ENCODE results near the gene GRIK3.

The GRIK3 gene

GRCh38 chr1:37015713-37016112, 18.6 kb downstream of the GRIK3 start:
- TF ChIP-seq GATA1 (IDR thresholded peaks at IDR 0.05; ENCODE audit: low read depth, low read length) (no peak), POLR2A (IDR thresholded peaks at IDR 0.05; ENCODE audit: low read length) (no peak)
- DNase-seq: no peak

DNA sequence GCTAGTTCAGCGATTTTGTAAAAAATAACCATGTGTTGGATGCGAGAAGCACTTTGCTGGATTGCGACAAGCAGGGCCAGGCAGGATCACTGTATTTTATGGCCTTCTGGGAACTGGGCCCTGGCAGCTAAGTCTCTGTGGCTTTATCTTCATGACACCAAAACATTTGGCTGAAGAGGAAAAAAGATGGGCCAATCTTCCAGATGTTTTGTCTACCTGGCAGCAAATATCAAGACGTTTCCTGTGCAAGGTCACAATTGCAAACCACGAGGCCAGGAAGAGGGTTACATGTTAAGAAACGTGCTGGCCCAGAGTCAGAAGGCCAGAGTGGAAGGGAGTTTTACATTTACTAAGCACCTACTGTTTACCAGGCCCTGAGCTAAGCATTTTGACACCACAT, 22.1 kb downstream of the GRIK3 start:
- DNase-seq: no peak
- no peak for TF ChIP-seq POLR2A (IDR thresholded peaks at IDR 0.05; ENCODE audit: low read length)
- TF ChIP-seq GATA1 (IDR thresholded peaks at IDR 0.05; ENCODE audit: low read depth, low read length): no peak

DNA sequence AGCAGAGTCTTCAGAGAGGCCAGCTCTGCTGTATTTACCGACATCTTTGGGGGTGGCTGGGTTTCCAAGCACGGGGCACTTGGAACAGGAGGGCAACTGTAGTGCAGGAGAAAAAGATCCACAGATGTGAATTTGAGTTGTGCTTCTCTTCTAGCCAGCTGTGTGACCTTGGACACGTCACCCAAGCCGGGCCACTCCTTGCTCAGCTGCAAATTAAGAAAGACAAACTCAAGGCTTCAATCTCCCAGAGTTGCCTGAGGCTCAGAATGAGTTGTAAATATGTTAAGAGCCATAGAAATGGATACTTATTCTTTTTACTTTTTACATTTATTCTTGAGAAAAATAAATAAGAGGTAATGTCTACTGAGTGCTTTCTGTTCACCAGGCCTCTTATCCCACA, 24.3 kb downstream of the GRIK3 start:
- TF ChIP-seq GATA1 (IDR thresholded peaks at IDR 0.05; ENCODE audit: low read depth, low read length) (no peak), POLR2A (IDR thresholded peaks at IDR 0.05; ENCODE audit: low read length) (no peak)
- no peak for DNase-seq

- DNase-seq: no peak
- TF ChIP-seq POLR2A (IDR thresholded peaks at IDR 0.05; ENCODE audit: low read length) (no peak), GATA1 (IDR thresholded peaks at IDR 0.05; ENCODE audit: low read depth, low read length) (no peak)
These were observed 24.8 kb downstream of the GRIK3 start for GRCh38 chr1:37009521-37009920.

- TF ChIP-seq POLR2A (IDR thresholded peaks at IDR 0.05; ENCODE audit: low read length) (no peak), GATA1 (IDR thresholded peaks at IDR 0.05; ENCODE audit: low read depth, low read length) (no peak)
- no peak for DNase-seq
These were observed 28.0 kb downstream of the GRIK3 start for GRCh38 chr1:37006132-37006868.

DNA sequence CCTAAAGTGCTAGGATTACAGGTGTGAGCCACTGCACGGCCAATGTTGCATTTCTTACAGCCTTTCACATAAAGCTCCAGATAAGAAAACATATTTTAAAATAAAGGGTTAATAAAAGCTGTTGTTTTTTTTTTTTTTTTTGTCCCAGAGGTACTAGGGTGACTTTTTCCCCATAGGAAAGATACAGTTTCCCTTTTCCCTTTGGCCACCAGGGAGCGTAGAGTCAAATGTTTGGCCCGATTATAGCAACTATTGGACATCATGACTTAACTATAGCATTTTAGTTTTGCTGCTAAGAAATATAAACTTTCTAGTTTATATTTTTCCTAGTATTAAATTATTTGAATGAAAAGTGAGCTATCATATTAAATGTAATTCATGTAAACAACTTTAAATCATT, 31.4 kb downstream of the GRIK3 start:
- DNase-seq: no peak

GRCh38 chr1:37001703-37002102, 32.6 kb downstream of the GRIK3 start:
- TF ChIP-seq POLR2A (IDR thresholded peaks at IDR 0.05; ENCODE audit: low read length) (no peak), GATA1 (IDR thresholded peaks at IDR 0.05; ENCODE audit: low read depth, low read length) (no peak)
- DNase-seq: no peak

More for the DNA sequence above, 31.4 kb downstream of the GRIK3 start:
- TF ChIP-seq POLR2A (IDR thresholded peaks at IDR 0.05; ENCODE audit: low read length) (no peak), GATA1 (IDR thresholded peaks at IDR 0.05; ENCODE audit: low read depth, low read length) (no peak)

DNA sequence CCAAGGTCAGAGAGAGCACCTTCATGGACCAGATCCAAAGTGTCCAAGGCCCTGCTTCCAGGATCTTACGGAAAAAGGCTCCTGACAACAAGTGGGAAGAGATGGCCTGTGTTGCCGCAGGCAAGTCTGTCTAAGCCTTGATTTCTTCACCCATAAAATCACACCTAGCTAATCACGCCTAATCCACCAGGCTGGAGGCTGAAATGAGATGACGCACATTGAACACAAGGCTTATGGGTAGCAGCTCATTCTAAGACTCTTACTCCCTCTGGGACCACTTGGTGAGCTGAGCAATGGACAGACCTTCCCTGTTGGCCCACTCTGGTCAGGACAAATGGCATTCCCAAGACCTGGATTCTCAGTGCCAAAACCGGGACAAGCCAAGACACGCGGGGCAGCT, 38.2 kb downstream of the GRIK3 start:
- no peak for TF ChIP-seq POLR2A (IDR thresholded peaks at IDR 0.05; ENCODE audit: low read length)
- no peak for TF ChIP-seq GATA1 (IDR thresholded peaks at IDR 0.05; ENCODE audit: low read depth, low read length)
- DNase-seq: no peak

DNA sequence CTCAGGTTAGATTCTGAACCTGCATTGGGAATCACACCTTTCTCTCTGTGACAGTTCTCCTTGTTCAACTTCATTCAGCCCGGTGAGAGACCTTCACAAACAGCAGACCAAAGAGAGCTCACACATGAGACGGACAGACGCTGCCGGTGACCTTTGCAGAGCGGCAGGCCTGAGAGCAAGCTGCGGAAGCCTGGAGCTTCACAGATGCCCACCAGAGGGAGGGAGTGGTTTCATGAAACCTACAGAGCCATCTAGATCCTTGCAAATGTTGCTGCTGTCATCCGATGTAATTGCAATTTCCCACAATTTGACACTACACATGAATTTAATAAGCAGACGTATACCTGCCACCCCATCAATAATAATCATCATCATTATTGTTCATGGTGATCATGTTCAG, 39.4 kb downstream of the GRIK3 start:
- no peak for TF ChIP-seq GATA1 (IDR thresholded peaks at IDR 0.05; ENCODE audit: low read depth, low read length)
- TF ChIP-seq POLR2A (IDR thresholded peaks at IDR 0.05; ENCODE audit: low read length): no peak
- DNase-seq: no peak

DNA sequence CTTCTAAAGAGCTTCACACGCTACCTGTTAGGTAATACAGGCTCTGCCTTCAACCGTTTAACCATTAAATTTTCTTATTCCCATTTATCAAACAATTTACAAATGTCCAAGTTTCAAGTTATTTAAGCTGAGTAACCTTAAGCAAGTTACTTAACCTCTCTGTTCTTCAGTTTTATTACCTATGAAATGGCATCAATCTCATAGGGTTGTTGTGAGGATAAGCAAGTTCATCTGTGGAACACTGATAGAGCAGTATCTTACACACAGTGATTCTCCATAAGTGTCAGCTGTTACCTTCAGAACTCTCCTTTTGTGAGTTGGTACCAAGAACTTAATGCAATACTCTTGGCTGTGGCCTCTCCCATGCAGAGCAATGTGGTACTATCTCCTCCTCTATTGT, 40.0 kb downstream of the GRIK3 start:
- no peak for TF ChIP-seq GATA1 (IDR thresholded peaks at IDR 0.05; ENCODE audit: low read depth, low read length)
- DNase-seq: no peak

DNA sequence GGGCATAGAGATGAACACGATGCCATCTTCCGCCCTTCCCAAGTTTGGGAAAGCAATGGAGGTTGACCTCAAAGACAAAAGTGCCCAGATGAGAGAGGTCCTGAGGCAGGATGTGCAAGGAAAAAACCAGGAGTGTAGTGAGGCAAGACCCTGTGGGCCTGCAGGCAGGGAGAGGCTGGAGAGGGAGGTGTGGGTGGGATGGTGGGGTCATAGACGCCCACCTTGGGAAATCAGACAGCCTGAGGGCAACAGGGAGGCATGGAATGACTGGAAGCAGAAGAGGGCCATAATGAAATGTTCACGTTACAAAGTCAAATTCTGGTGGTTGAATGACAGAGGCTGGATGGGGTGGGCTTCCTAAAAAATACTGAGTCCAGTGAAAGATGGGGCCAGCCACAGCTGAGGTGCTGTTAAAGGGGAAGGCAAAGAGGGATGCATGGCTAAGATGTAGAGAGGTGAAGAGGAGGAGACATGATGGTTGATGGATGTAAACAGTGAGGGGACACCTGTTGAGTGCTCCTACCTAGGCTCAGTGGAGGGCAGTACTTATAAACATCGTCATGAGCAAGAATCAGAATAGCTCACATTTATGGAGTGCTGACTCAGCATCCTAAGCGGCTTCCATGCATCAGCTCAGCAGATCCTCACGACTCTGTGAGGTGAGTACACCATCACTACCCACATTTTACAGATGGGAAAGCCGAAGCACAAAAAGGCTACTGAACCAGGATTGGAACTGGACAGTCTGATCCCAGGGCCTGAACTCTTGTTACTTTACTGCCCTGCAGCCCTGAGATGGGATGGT, 42.0 kb downstream of the GRIK3 start:
- DNase-seq: no peak
- no peak for TF ChIP-seq GATA1 (IDR thresholded peaks at IDR 0.05; ENCODE audit: low read depth, low read length)
- TF ChIP-seq POLR2A (IDR thresholded peaks at IDR 0.05; ENCODE audit: low read length): no peak

DNA sequence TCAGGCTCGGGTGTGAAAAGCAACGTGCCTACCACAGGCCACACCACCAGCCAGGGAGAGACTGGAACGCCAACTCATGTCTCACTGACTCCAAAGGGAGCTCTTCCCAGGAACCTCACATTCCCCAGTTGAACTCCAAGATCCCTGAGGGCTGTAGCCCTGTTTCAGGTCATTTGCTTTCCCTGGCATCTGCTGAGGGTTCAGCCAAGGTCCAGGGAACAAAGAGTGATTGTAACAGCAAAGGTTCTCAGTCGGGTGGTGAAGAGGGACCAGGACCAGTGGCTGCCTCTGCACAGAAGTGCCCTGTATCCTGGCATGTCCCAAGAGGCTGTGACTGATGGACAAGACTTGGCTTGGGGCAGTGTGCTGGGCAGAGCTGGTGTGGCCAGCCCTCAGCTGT, 42.8 kb downstream of the GRIK3 start:
- no peak for TF ChIP-seq GATA1 (IDR thresholded peaks at IDR 0.05; ENCODE audit: low read depth, low read length)
- TF ChIP-seq POLR2A (IDR thresholded peaks at IDR 0.05; ENCODE audit: low read length): no peak

GRCh38 chr1:36990928-36991327, 43.4 kb downstream of the GRIK3 start:
- DNase-seq: no peak
- no peak for TF ChIP-seq GATA1 (IDR thresholded peaks at IDR 0.05; ENCODE audit: low read depth, low read length)
- no peak for TF ChIP-seq POLR2A (IDR thresholded peaks at IDR 0.05; ENCODE audit: low read length)

More for the DNA sequence above, 42.8 kb downstream of the GRIK3 start:
- no peak for DNase-seq

GRCh38 chr1:36989241-36989640, 45.1 kb downstream of the GRIK3 start:
- TF ChIP-seq GATA1 (IDR thresholded peaks at IDR 0.05; ENCODE audit: low read depth, low read length) (no peak), POLR2A (IDR thresholded peaks at IDR 0.05; ENCODE audit: low read length) (no peak)
- no peak for DNase-seq

DNA sequence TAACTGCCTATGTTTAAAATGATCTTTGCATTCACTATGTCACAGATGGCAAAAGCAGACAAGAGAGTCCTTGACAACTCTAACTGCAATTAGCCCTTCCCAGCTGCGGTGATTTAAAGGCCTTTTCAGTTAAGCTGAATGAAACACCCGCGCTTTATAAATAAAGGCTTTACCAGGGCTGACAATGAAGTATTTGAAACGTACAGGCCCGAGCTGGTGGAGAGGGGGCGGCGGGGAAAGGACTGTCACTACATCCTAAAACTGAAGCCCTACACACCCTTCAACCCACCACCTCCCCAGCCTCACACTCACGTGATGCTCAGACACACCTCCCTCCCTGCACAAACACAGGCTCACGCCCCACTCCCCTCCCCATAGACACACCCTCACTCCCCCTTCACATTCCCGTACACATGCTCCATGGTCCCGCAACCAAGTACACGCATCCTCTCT, 45.5 kb downstream of the GRIK3 start:
- TF ChIP-seq POLR2A (IDR thresholded peaks at IDR 0.05; ENCODE audit: low read length) (no peak), GATA1 (IDR thresholded peaks at IDR 0.05; ENCODE audit: low read depth, low read length) (no peak)
- no peak for DNase-seq
